Cardiac septum (tissue), 1 donor: ENCODE measurements around the gene CHRM4. TPM values are rescaled to one million over a fixed set of nuclear protein-coding genes. Genes with fewer than 3 reads are reported as not detected.

Experiments used
- DNase-seq: peaks from one replicate; pipeline ENCODE4 v3.0.0-alpha.2; 2020; ENCODE audit warnings: low spot score
- intact Hi-C: fragments of 100-400 bp; cut with DNase I; formaldehyde crosslinking; loops from one replicate; pipeline ENCODE4 v1.14.0; 2022
- long read RNA-seq: library from polyadenylated mRNA; unstranded; transcript quantifications from one replicate; pipeline ENCODE4 v2.0.0, GENCODE V29; 2021
- total RNA-seq: library from RNA; stranded (reverse); fragmentation: NEBNext Ultra II Directional; extraction: Animal tissue kit (Norgen Biotek cat#: 25700); gene quantifications from one replicate; pipeline ENCODE4 v1.2.1, GENCODE V29; 2021
- donor health status: DM: no; HTN: no; CAD: no.

The CHRM4 gene
- total RNA-seq: 0.27 TPM
- long read RNA-seq: 0 reads

DNA sequence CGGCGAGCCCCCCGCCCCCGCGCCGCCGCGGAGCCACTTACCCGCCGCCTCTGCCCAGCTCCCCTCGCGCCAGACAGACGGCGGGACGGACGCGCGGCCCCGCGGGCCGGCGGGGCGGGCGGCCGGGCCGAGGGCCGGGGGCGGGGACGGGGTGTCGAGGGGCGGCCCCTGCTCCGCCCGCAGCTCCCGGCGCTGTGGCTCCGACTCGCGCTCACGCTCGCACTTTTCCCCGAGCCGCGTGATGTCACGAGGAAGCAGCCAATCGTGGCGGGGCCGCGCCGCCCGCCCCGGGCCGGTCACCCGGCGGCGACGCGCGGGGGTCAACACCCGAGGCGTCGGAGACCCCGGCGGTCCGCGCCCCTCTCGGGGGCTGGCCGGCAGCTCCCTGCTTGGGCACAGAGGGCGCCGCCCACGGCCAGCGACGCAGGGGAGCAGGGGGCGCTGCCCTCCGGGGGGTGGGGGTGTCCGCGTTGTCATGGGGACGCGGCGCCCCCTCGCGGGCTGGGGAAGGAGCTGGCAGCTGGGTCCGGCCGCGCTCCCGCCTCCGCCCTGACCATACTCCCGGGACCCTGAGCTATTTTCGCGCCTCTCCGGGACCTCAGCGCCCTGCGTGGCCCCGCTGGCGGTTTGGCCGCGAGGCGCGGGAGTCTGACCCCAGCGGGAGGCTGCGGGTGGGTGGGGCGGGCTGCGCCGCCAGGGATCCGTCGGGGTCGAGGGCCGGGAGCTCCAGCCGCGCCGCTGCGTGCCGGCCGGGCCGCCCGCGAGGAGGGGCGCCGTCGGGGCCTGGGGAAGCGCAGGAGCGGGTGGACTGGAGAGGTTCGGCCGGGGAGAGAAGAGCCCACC is at the start of gene CHRM4:
Gene CHRM4 (minus strand): TSS at position 199 of the 843 bp plus-strand sequence. CDS start 5,219 bp downstream, outside the sequence.
- DNase-seq: no peak
- intact Hi-C loops: no loop called here

GRCh38 chr11:46438211-46438610 is 46.6 kb upstream of the CHRM4 start:
- DNase-seq: no peak
- intact Hi-C loops: no loop called here

GRCh38 chr11:46437122-46437689 is 45.6 kb upstream of the CHRM4 start:
- no peak for DNase-seq
- intact Hi-C loops: no loop called here

GRCh38 chr11:46436113-46436512 is 44.5 kb upstream of the CHRM4 start:
- intact Hi-C loops: no loop called here
- DNase-seq: no peak

- intact Hi-C loops: no loop called here
- DNase-seq: no peak
Measured at GRCh38 chr11:46435679-46436078, 44.1 kb upstream of the CHRM4 start.

- no peak for DNase-seq
- intact Hi-C loops: no loop called here
Measured at GRCh38 chr11:46431211-46431610, 39.6 kb upstream of the CHRM4 start.

- DNase-seq: no peak
- intact Hi-C loops: no loop called here
Measured at GRCh38 chr11:46429717-46430116, 38.1 kb upstream of the CHRM4 start.

DNA sequence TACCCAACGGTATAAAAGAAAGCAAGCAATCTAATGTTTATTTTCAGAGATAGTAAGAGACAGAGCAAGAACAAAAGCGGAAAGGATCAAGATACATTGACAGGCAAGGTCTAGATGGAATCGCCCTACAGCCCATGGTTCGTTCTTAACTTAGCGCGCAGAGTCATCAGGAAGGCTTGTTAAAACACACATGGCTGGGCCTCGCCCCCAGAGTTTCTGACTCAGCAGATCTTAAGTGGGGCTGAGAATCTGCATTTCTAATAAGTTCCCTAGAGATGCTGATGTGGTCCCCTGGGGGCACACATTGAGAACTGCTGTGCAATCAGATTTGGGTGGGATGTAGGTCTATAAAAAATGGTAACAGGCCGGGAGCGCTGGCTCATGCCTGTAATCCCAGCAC is 35.8 kb upstream of the CHRM4 start:
- DNase-seq: no peak
- intact Hi-C loops: no loop called here

GRCh38 chr11:46426233-46426991 is 34.8 kb upstream of the CHRM4 start:
- no peak for DNase-seq
- intact Hi-C loops: no loop called here

- intact Hi-C loops: no loop called here
- no peak for DNase-seq
Measured at GRCh38 chr11:46422588-46422987, 31.0 kb upstream of the CHRM4 start.

DNA sequence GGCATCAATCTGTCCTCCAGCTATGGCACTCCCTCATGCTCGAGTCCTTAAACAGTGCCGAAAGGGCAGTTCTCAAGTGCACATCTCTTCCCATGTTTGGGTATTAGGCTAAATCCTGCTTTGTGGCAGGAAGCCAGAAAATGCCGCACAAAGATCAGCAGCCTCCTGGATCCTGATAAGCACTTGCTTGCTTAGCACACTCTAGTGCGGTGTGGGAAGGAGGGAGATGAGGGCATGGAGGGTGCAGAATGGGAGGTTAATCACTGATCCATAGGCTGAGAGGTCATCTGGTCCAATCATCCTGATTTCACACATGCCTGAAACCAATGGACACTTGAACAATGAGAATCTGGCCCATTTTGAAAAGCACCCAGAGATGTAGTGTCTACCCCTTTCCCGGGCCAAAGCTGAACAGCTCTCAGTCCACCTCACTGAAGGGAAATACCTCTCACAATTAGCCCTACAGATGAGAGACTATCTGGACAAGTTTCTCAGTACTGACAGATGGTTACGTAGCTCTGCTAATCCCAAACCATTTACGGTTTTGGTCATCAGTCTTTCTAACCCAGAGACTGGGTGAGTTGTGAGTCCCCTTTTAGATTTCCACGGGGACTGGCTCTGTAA is 29.8 kb upstream of the CHRM4 start:
- no peak for DNase-seq
- intact Hi-C loops: no loop called here

DNA sequence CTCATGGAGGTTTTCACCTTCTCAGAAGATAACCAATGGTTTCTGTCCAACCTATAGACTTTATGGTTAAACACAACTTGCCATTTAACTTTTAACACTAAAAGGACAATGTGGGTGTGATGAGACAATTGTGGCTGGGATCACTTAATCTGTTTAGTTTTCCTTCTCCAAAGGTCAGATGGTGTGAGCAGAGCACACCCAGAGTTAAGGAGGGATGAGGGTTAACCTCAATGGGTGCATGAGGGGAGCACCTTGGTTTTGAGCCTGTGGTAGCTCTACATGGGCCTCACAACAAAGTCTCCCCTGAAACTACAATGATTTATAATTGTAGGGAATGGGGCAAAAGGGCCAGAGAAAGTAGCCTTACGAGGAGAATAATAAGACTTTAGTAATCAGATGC is 28.9 kb upstream of the CHRM4 start:
- intact Hi-C loops: no loop called here
- no peak for DNase-seq

GRCh38 chr11:46418751-46419150 is 27.2 kb upstream of the CHRM4 start:
- intact Hi-C loops: no loop called here
- no peak for DNase-seq

- DNase-seq: no peak
- intact Hi-C loops: no loop called here
Measured at GRCh38 chr11:46417711-46418110, 26.1 kb upstream of the CHRM4 start.

- no peak for DNase-seq
- intact Hi-C loops: no loop called here
Measured at GRCh38 chr11:46414879-46415278, 23.3 kb upstream of the CHRM4 start.

- intact Hi-C loops: no loop called here
- no peak for DNase-seq
Measured at GRCh38 chr11:46414466-46414796, 22.9 kb upstream of the CHRM4 start.

DNA sequence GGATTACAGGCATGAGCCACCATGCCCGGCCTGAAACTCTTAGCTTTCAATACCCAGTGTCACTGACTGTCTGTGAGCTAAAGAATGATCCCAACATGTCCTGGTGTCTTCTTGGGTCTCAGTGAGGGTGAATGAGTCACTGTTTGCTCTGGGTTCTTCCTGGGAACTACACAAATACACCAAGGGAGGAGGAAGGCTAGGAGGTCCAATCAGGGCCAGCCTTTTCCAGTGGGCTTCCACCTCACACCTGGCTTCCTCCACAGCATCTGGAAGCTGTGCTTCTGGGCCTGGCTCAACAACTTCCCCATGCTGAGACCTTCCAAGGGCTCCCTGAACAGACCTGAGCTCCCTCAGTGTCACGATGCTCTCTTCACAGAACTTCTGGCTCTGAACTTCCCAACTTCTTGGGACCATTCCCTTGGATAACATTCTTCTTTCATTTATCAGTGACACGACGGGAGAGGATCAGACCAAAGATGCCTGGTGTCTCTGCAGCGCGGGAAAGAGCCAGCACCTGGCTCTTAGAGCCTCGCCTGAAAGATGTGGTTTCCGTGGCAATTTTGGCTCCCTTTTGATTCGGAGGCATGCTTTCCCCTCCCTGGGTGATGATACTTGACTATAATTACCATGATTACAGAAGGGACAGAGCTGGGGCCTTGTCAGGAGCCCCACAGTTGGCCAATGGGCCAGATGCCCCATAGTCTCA is 22.3 kb upstream of the CHRM4 start:
- DNase-seq: no peak
- intact Hi-C loops: no loop called here

DNA sequence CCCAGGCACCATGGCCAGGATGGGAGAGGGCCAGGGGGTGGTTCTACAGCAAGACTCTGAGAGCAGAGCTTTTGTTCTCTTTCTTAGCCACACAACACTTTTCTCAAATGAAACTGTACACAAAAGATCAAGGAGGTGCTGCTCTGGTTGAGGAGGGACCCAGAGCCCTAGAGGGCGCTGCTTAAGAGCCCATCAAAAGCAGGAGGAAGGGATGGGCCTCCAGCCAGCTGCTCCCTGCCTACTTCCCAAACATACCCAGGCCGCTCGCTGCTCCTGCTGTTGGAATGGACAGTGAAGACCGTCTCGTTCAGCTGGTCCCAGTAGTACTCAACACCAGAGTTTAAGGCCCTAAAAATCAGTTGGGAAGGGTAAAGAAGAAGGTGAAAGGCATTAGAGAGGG is 18.4 kb upstream of the CHRM4 start:
- no peak for DNase-seq
- intact Hi-C loops: no loop called here

GRCh38 chr11:46408407-46408986 is 16.9 kb upstream of the CHRM4 start:
- no peak for DNase-seq
- intact Hi-C loops: no loop called here
